ENCODE data around the gene DDN. TPM values are rescaled to one million over a fixed set of nuclear protein-coding genes. Genes with fewer than 3 reads are reported as not detected.

Gene DDN
- total and polyA plus RNA-seq, 12 donors, result 0.19 to 1.4 (median 0.43) TPM

DNA sequence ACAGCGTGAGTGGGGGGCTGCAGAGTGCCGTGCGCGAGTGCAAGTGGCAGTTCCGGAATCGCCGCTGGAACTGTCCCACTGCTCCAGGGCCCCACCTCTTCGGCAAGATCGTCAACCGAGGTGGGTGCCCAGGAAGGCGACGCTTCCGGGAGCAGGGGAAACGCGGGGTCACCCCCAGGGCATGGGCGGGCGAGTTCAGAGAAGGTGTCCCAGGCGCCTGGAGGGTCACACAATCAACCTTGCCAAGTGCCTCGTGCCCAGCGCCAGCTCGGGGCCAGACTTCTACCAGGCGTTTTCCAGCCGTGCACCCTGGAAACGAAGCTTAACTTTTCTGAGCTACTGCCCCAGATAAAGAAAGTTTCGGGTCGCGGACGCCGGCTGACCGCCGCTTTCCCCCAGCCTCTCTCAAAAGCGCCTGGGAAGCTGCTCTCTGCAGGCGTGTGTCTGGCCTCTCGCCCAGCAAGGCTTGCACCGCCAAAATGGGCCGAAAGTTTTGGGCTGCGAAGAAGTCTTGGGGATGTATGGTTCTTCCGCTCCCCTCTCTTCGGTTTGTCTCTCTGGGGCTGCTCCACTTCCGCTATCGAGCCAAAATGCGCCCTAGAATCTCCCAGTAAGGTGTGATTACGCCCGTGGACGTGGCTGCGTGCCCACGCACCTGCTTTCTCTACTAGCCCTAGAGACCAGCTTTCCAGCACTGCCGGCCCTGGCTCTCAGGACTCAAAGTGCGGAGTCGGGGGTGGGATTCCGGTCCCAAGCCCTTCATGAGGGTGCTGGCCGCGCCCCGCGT lies 19.4 kb downstream of the DDN start:
- H3K36me3 ChIP-seq, result no peaks in the 10 kb centered on the region
- H3K9me3 ChIP-seq, result no peaks in the 10 kb centered on the region
- ATAC-seq (peak in 5 of 8 donors; percentile 16 to 37 (median 32)), DNase-seq (no peak)
- peaks cover 40 to 100% (median 90%) of the 10 kb centered on the region in 7 donors for H3K27me3 ChIP-seq
- H3K27ac ChIP-seq, result peak overlapping the region in 1 of 10 donors; percentile 0
- H3K4me3 ChIP-seq, result peak overlapping the region; percentile 2 to 52 (median 38)
- 1% methylated on average over 55 of the region's 55 CpGs for WGBS, 2 donors
- H3K4me1 ChIP-seq, result peaks cover 33 to 44% (median 40%) of the 10 kb centered on the region in 9 donors
- TF ChIP-seq, protein P1, sequence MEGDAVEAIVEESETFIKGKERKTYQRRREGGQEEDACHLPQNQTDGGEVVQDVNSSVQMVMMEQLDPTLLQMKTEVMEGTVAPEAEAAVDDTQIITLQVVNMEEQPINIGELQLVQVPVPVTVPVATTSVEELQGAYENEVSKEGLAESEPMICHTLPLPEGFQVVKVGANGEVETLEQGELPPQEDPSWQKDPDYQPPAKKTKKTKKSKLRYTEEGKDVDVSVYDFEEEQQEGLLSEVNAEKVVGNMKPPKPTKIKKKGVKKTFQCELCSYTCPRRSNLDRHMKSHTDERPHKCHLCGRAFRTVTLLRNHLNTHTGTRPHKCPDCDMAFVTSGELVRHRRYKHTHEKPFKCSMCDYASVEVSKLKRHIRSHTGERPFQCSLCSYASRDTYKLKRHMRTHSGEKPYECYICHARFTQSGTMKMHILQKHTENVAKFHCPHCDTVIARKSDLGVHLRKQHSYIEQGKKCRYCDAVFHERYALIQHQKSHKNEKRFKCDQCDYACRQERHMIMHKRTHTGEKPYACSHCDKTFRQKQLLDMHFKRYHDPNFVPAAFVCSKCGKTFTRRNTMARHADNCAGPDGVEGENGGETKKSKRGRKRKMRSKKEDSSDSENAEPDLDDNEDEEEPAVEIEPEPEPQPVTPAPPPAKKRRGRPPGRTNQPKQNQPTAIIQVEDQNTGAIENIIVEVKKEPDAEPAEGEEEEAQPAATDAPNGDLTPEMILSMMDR (IDR thresholded peaks at IDR 0.05), result no peak
- intact Hi-C loops (cut with DNase I), result loop anchor here in 3 of 10 donors (10.0 kb wide), 3 partner anchors 45 to 125 kb away; partner anchors contain the start of genes DDX23 (in 1 of the 3) and FKBP11 (in 1 of the 3)

DNA sequence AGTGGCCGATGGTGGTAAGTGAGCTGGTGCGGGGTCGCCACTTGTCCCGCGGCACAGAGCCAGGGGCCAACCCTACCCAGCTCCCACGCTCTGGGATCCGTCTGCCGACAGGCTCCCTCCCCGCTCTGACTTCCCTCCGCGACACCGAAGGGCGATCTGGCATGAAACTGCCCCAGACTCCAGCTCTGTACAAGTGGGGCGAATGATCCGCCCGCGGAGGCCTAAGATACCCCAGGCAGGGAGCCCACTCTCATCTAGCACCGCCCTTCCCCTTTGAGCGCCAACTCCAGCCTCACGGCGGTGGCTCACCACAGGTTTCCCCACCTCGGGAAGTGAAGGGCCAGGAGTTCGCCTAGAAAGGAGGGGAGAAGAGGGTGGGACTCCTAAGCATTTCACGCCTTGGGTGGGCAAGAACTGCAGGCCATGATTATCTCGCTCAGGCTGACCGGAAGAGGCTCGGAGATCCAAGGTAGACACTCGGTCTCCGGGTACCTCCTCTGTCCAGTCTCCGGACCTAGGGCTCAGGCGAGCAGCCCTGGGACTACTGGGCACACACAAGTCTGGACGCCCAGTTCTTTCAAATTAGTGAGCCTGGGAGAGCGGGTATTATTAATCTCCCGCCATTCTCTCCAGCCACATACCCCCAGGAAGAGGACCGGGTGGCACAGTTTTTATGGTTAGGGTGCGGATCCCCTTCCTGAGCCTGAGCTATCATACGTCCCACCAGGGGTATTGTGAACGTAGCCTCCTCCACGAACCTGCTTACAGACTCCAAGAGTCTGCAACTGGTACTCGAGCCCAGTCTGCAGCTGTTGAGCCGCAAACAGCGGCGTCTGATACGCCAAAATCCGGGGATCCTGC lies 20.2 kb downstream of the DDN start:
- TF ChIP-seq, protein P1 (IDR thresholded peaks at IDR 0.05), result no peak
- Histone ChIP-seq H3K9me3 (no peaks in the 10 kb centered on the region), H3K27ac (peak overlapping the region in 1 of 10 donors; percentile 0), H3K4me1 (peaks cover 33 to 50% (median 40%) of the 10 kb centered on the region in 9 donors), H3K36me3 (no peaks in the 10 kb centered on the region), H3K27me3 (peaks cover 40 to 100% (median 96%) of the 10 kb centered on the region in 7 donors), H3K4me3 (peak overlapping the region; percentile 2 to 52 (median 38))
- ATAC-seq, result peak in 4 of 8 donors; percentile 2 to 23 (median 14)
- intact Hi-C loops (cut with DNase I), result loop anchor here in 1 of 10 donors (1.0 kb wide), 1 partner anchor 13 kb away; no protein-coding TSS in a partner anchor
- 3% methylated on average over 44 to 45 of the region's 45 CpGs for WGBS, 2 donors
- DNase-seq, result no peak

DNA sequence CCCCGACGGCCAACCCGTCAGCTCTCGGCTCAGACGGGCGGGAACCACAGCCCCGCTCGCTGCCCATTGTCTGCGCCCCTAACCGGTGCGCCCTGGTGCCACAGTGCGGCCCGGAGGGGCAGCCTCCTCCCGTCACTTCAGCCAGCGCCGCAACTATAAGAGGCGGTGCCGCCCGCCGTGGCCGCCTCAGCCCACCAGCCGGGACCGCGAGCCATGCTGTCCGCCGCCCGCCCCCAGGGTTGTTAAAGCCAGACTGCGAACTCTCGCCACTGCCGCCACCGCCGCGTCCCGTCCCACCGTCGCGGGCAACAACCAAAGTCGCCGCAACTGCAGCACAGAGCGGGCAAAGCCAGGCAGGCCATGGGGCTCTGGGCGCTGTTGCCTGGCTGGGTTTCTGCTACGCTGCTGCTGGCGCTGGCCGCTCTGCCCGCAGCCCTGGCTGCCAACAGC lies 20.9 kb downstream of the DDN start, which contains the start of gene WNT1:
Gene WNT1 (plus strand): TSS at position 32 of the 450 bp plus-strand sequence. CDS start 329 bp downstream, at position 361.
- Histone ChIP-seq H3K27ac (no peak within 1 kb of the TSS), H3K4me1 (peaks cover 33 to 57% (median 40%) of the 10 kb centered on the region in 9 donors), H3K36me3 (no peaks in the 10 kb centered on the region), H3K4me3 (peak within 1 kb of the TSS in 9 of 10 donors; percentile 5 to 52 (median 39)), H3K9me3 (no peaks in the 10 kb centered on the region), H3K27me3 (peaks cover 45 to 100% (median 97%) of the 10 kb centered on the region in 7 donors)
- peak in 4 of 8 donors; percentile 9 to 27 (median 16) for ATAC-seq
- WGBS, 2 donors, result 1 to 3% methylated on average over 40 to 45 of the region's 45 CpGs
- no peak for DNase-seq
- TF ChIP-seq, protein P1 (IDR thresholded peaks at IDR 0.05), result peak in 6 of 9 donors; percentile 11 to 48 (median 24)
- intact Hi-C loops (cut with DNase I), result loop anchor here in 1 of 10 donors (1.0 kb wide), 1 partner anchor 12 kb away; no protein-coding TSS in a partner anchor
